HG03558 (cell line): ENCODE measurements around the gene HORMAD2.
"Not testable (repeated sequence)": the region's sequence is repeated elsewhere in the genome, so short reads cannot be mapped to it uniquely, and the experiment has no call there.

ENCODE experiments used
- ATAC-seq: cut with Tn5 transposase; IDR thresholded peaks from one replicate; pipeline ENCODE4 v1.9.1; 2021; ENCODE audit warnings: moderate number of reproducible peaks; ENCODE audit not compliant: unreplicated experiment; ENCODE audit errors: extremely low read depth

The HORMAD2 gene

DNA sequence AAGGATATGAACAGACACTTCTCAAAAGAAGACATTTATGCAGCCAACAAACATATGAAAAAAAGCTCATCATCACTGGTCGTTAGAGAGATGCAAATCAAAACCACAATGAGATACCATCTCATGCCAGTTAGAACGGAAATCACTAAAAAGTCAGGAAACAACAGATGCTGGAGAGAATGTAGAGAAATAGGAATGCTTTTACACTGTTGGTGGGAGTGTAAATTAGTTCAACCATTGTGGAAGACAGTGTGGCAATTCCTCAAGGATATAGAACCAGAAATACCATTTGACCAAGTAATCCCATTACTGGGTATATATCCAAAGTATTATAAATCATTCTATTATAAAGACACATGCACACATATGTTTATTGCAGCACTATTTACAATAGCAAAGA is 20.5 kb downstream of the HORMAD2 start:
- not testable (repeated sequence) for ATAC-seq

DNA sequence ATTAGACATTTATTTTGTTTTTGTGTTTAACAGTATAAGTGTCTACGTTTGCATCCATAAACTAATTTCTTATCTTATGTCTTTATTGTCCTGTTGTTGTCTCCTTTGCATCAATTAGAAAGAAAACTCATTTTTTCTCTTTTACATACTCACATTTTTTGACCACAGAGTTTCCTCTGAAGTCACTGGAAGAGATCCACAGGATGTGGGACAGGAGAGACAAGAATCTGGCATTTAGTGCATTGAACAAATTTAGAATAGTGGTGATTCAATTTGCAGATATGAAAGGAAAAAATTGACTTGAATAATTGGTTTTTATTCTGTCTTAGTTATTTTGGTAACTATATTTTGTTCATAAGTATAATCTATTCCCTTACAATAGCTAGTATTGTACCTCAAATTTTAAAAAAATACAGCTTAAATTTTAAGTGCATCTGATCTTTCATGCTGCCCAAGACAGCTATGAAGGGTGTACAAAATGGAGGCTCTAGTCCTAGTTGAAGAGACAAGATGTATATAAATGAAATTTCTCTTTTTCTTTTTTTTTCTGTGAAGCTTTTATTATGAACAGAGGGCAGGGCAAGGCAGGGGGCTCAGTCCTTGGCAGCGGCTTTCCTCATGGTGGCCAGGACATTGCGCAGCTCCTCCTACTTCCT is 24.4 kb downstream of the HORMAD2 start:
- ATAC-seq: no peak

DNA sequence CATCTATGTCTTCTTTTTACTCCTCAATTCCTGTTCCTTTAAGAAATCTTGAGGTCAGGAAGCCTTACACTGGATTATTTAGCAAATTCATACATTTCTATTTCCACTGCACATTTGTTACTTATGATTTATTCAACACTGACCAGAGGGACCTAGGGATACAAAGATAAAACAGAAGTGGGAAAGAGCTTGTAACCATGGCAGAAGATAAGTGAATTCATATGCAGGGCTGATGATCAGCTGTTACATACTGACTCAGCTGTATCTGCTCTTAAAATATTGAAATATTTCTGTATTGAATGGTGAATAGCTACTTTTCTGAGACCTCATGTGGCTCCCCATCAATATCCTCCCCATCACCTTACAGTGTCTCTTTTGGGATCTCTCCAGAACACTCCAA is 25.2 kb downstream of the HORMAD2 start:
- ATAC-seq: no peak

GRCh38 chr22:30113494-30113893 is 33.2 kb downstream of the HORMAD2 start:
- ATAC-seq: no peak

DNA sequence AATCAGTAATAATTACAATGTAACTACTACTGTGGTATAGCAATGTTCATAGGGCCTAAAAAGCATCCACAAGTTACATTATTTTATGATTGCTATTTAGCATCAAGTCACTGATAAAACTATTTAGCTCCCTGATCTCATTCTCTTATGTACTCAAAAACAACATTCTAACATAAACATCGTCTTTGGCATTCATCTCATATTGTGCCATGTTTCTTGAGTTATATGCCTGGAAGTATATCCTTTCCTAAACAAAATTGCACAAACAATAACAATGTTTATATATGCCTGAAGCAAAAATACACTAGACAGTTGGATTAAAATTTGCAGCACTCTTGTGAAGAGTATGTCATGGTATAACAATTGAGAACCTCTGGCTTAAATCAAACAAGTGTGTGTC is 34.1 kb downstream of the HORMAD2 start:
- no peak for ATAC-seq

- no peak for ATAC-seq
These were observed 35.4 kb downstream of the HORMAD2 start for GRCh38 chr22:30115705-30116104.

GRCh38 chr22:30116362-30117117 is 36.3 kb downstream of the HORMAD2 start:
- no peak for ATAC-seq

DNA sequence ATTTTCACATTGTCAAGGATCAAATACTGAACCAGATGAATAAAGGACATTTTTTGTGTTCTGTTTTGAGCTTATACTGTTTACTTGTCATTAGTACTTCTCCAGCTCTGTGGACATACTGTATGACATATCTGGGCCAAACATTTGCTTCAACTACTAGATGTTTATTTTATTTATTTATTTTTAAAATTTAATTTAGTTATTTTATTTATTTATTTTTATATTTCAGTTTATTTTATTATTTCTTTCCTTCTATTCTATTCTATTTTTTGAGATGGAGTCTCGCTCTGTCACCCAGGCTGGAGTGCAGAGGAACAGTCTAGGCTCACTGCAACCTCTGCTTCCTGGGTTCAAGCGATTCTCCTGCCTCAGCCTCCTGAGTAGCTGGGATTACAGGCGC is 37.0 kb downstream of the HORMAD2 start:
- ATAC-seq: no peak

DNA sequence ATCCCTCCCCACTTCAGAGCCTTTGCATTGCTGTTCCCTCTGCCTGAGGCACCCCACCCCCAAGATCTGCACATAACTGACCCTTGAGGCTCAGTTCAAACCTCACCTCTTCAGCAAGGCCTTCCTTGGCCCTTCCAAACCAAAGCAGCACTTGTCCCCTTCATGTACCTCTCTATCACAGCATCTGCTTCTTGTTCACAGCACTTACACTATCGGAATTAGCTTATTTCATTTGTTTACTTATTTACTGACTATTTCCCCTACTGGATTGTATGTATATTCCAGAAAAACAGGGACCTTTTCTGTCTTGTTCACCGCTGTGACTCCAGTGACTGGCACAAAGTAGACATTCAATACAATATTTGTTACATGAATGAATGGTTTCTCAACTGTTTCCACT is 38.0 kb downstream of the HORMAD2 start:
- no peak for ATAC-seq

DNA sequence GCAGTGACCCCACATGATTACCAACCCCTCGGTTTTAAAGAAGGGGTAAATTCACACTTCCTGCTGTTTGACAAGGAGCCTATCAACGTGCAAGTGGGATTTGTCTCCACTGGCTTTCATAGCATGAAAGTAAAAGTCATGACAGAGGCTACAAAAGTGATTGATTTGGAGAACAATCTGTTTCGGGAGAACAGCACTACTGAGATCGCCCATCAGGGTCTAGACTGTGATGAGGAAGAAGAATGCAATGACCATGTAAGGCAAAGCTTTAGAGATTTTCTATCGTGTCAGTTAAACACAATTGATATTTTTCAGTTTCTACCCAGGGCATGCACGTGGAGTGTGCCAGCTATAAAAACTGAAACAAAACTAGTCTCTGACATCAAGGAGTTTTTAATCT is 41.7 kb downstream of the HORMAD2 start:
- ATAC-seq: no peak

DNA sequence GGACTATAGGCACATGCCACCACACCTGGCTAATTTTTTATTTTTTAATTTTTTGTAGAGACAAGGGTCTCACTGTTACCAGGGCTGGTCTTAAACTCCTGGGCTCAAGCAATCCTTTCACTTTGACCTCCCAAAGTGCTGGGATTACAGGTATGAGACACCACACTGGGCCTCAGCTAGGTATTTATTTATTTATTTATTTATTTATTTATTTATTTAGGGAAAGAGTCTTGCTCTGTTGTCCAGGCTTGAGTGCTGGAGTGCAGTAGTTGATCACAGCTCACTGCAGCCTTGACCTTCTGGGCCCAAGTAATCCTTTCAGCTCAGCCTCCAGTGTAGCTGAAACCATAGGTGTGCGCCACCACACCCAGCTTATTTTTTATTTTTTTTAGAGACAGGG is 43.2 kb downstream of the HORMAD2 start:
- no peak for ATAC-seq

DNA sequence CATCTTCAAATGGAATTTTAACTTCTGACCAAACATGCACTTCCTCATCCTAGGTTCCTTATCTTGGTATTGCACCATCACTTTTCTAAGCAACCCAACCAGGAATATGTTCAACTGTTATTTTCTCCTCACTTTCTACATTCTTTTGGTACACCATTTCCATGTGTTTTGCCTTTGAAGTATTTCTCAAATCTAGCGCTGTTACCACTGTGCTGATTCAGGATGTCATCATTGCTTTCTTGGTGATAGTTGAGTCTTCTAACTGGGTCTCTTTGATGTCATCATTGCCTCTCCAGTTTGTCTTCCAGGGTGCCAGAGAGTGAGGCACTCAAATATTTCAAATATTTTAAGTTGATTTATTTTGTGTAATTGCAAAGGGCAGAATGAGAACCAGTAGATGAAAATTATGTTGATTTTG is 47.5 kb downstream of the HORMAD2 start:
- no peak for ATAC-seq

DNA sequence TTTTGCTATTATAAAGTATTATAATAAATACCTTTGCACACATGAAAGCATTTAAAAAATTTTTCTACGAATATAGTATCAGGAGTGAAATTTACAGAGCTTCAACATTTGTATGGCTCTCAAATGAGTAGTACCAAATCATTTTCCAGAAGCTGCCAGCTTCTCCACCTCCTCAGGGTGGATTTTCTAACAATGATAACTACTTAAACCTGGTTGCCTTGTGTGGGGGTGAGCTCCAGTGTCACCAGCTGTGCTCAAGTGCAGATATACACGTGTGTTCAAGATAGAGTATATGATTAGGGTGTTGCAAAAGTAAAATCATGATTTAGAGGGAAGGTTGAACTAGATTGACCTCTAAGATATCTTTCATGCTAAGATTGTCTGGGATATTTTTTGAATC is 48.2 kb downstream of the HORMAD2 start:
- no peak for ATAC-seq

GRCh38 chr22:30129636-30130035 is 49.4 kb downstream of the HORMAD2 start:
- ATAC-seq: no peak

GRCh38 chr22:30132290-30132996 is 52.2 kb downstream of the HORMAD2 start:
- ATAC-seq: no peak

GRCh38 chr22:30140414-30140813 is 60.1 kb downstream of the HORMAD2 start:
- ATAC-seq: no peak

DNA sequence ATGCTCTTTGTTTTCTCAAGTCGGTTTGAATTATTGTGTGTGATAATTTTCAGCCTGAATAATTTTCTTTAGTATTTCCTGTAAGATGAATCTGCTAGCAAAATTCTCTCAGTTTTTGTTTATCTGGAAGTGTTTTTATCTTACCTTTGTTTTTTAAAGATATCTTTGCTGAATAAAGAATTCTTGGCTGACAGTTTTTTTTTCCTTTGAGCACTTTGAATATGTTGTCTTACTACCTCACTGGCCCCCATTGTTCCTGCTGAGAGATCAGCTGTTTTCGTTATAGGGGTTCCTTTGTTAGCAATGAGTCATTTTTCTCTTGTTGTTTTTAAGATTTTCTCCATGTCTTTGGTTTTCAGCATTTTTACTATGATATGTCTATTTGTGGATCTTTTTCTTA is 63.0 kb downstream of the HORMAD2 start:
- ATAC-seq: no peak

GRCh38 chr22:30144391-30144790 is 64.1 kb downstream of the HORMAD2 start:
- ATAC-seq: no peak

- no peak for ATAC-seq
These were observed 69.9 kb downstream of the HORMAD2 start for GRCh38 chr22:30150212-30150611.

- ATAC-seq: no peak
These were observed 78.0 kb downstream of the HORMAD2 start for GRCh38 chr22:30158277-30158676.

DNA sequence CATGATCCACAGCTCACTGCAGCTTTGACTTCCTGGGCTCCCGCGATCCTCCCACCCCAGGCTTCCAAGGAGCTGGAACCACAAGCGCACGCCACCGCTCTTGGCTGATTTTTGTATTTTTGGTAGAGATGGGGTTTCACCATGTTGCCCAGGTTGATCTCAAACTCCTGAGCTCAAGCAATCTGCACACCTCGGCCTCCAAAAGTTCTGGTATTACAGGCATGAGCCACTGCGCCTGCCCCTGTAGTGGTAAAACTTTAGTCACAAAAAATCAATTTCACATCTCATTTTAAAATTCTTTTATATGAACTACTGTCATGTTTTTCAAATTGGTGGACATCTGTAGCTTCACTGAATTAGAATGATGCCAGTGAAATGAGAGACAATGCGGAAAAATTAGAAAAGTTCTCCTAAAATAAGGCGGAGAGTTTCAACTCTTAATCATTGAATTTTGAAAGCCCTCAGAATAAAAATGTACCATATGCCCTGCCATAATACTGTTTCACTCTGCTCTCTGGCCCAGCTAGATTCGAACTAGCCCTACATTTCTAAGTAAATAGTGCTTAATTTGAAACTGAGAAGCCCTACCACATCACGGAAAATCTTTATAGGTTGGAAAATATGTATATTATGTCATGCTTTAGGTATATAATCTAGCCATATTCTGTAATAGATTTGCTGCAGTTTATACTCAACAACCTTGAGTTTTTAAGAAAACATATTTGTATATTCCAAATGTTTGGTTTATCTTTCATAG is 78.7 kb downstream of the HORMAD2 start:
- no peak for ATAC-seq
